ENCODE results near the gene CLIP1.

CLIP1 gene

GRCh38 chr12:122354958-122355641 is 67.4 kb downstream of the CLIP1 start:
- no peak for DNase-seq

- DNase-seq = no peak
Observed at GRCh38 chr12:122352394-122352793, 70.1 kb downstream of the CLIP1 start.

GRCh38 chr12:122350141-122350848 is 72.2 kb downstream of the CLIP1 start:
- DNase-seq = no peak

- DNase-seq = no peak
Observed at GRCh38 chr12:122349078-122349477, 73.4 kb downstream of the CLIP1 start.

- no peak for DNase-seq
Observed at GRCh38 chr12:122348505-122348904, 74.0 kb downstream of the CLIP1 start.

GRCh38 chr12:122346054-122346453 is 76.4 kb downstream of the CLIP1 start:
- no peak for DNase-seq

GRCh38 chr12:122345042-122345441 is 77.4 kb downstream of the CLIP1 start:
- DNase-seq = no peak

- DNase-seq = peak; percentile 70
Observed at GRCh38 chr12:122336015-122336946, 86.2 kb downstream of the CLIP1 start.

GRCh38 chr12:122333142-122334087 is 89.1 kb downstream of the CLIP1 start:
- no peak for DNase-seq

GRCh38 chr12:122327494-122328385 is 94.7 kb downstream of the CLIP1 start:
- DNase-seq = no peak

GRCh38 chr12:122327014-122327413 is 95.5 kb downstream of the CLIP1 start:
- DNase-seq = no peak

- DNase-seq = no peak
Observed at GRCh38 chr12:122326586-122326985, 95.9 kb downstream of the CLIP1 start.

- DNase-seq = no peak
Observed at GRCh38 chr12:122323311-122324019, 99.0 kb downstream of the CLIP1 start.

GRCh38 chr12:122322501-122322900 is 100.0 kb downstream of the CLIP1 start:
- no peak for DNase-seq

GRCh38 chr12:122318607-122319605 is 103.6 kb downstream of the CLIP1 start:
- DNase-seq = no peak

GRCh38 chr12:122312926-122313325 is 109.5 kb downstream of the CLIP1 start:
- no peak for DNase-seq

- DNase-seq = no peak
Observed at GRCh38 chr12:122311696-122312095, 110.8 kb downstream of the CLIP1 start.

- DNase-seq = no peak
Observed at GRCh38 chr12:122310626-122311333, 111.7 kb downstream of the CLIP1 start.
